GM21619 (cell line): Measurements from ENCODE around the gene LMO4.

Experiments
- ATAC-seq: cut with Tn5 transposase; IDR thresholded peaks from one replicate; pipeline ENCODE4 v1.9.1; 2021; ENCODE audit not compliant: unreplicated experiment

Gene LMO4, protein sequence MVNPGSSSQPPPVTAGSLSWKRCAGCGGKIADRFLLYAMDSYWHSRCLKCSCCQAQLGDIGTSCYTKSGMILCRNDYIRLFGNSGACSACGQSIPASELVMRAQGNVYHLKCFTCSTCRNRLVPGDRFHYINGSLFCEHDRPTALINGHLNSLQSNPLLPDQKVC

GRCh38 chr1:87328272-87329050 lies at the start of gene LMO4:
Gene LMO4 (plus strand): TSS chr1:87328880. CDS start chr1:87332016, 3,136 bp downstream.
- ATAC-seq, result peak; percentile 80

- ATAC-seq, result no peak
These were observed 49.2 kb upstream of the LMO4 start for GRCh38 chr1:87279536-87279875.

DNA sequence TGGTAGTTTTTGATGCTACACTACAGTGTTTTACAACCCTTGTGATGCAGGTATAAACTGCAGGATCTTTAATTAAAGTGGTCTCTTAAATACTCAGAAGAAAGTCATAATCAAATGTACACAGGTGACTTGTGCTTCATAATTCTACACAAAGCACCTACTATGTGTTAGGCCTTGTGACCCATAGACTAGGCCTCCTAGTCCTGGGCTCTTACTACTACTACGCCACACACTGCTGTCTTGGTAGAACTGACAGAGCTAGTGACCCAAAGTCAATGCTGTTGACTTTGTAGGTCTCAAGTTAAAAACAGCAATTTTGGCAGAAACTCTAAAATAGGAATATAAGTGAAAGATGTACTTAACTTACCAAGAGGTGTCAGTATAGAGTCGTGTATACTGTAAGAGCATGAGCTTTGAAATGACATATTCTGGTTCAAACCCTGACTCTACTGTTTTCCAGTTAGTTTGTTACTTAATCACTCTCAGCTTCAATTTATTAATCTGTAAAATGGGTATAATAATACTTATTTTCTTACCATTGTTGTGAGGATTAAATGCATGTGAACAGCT lies 48.6 kb upstream of the LMO4 start:
- ATAC-seq, result no peak

DNA sequence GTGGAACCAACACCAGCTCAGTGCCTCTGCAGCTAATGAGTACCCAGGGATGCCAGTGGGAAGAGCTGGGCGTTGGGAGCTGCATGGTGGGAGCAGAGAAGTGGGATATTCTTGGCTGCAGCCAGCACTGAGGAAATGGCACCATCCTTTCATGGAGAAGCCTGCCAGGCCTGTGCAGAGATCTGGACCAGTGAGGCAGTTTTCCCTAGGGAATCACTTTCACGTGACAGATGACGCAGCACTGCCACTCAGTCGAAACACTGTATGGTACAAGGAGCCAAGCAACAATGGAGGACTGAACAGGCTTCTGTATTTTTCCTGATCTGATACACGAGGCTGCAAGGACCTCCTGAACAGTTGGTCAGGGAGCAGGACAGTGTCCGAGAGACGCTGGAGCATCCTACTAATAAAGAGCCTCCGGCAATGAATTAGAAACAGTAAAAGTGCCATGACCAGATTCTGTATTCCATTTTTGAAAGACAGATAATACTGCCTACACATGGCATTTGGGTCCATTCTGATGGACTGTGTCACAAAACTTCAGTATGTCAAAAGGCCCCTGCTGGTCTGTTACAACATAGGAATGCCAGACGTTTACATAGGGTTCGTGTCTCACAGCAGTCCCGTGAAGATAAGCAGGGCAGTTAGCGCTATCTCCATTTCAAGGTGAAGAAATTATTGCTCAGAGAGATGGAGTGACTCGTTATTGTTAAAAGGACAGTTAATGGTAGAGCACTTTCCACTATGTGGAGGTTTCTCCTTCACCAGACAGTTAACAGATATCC lies 44.0 kb upstream of the LMO4 start:
- no peak for ATAC-seq

DNA sequence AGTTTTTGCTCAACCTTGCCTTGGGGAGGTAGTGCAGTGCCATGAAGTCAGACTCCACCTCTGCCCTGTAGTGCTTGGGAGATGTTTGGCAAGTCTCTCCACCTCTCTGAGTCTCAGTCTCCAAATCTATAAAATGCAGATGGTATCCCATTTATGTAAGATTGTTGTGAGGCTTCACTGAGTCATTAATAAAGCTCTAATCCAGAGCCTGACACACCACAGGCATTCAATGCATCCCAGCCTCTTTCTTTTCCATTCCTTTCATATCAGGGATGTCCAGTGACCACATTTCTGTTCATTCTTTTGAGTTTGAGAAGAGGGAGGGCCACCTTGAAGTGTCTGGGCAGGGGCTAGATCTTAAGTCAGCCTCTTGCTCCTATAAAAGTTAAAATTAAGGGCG lies 37.6 kb upstream of the LMO4 start:
- no peak for ATAC-seq

- peak; percentile 62 for ATAC-seq
These were observed 35.8 kb upstream of the LMO4 start for GRCh38 chr1:87292684-87293493.

DNA sequence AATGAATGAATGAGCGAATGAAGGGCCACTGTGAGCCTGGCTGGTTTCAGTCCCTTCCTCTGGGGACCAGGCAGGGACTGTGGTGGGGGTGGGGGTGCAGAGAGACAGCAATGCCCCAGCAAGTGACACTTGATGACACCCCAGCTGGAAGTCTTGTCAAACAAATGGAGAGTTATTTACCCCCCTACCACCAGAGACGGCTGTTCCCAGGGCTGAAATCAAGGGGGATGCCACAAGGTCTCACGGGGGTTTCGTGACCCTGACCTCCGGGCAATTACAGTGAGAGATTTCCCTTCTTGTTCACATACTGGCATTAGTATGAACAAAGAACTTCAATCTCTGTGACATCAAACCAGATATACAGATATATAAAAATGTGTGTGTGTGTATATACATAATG lies 34.0 kb upstream of the LMO4 start:
- ATAC-seq, result no peak

GRCh38 chr1:87295445-87296110 lies 33.1 kb upstream of the LMO4 start:
- ATAC-seq, result no peak

DNA sequence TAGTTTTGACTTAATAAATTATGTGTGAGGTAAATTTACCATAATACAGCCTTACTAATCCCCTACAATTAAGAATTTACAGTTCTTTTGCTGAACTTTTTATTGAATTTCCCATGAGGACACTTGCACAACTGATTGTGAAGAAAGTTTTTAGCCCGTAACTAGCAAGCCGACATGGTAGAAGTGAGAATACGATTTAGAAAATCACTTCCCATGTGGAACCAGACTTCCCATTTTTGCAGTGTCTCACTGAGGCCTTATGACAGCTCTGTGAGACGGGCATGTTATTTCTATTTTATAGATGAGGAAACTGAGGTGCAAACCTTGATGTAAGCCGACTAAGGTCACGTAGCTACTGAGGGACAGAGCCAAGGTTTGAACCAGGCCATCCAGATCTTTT lies 32.5 kb upstream of the LMO4 start:
- ATAC-seq, result no peak

- no peak for ATAC-seq
These were observed 29.0 kb upstream of the LMO4 start for GRCh38 chr1:87299661-87300060.

DNA sequence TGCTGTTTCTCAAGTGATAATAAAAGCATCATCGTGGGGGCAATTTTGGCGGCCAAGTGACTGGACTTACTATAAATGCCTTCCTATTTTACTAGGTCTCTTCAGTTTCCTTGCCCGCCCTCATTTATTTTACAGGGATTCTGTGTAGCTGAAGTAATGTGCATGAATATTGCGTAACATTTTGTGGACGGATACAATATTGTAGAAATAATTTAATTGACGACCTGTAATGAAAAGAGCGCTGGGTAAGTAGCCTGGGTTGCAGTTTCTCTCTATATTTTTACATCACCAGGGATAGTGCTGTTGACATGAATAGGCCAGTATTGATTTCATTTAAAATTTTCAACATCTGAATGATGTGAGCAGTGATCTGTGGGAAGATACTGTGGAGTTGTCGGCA lies 28.1 kb upstream of the LMO4 start:
- ATAC-seq, result no peak

- ATAC-seq, result no peak
These were observed 23.5 kb upstream of the LMO4 start for GRCh38 chr1:87305151-87305550.

- ATAC-seq, result no peak
These were observed 22.9 kb upstream of the LMO4 start for GRCh38 chr1:87305762-87306161.

DNA sequence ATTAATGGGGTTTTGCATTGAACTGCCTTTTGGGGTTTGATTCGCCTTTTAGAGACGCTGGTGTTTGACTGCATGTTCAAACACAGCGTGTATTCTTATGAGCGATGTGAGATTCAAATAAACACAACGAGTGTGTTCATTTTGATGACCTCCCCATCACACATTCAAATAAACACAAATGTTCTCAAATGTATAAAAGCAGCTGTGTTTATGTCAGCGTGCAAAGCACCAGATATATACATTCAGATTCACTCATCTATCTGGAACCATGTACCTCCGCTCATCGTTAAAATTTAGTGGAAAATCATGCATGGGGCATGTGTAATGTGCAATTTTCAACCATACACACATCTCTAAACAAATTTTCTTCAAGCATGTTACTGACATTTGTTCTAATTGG lies 21.4 kb upstream of the LMO4 start:
- no peak for ATAC-seq

DNA sequence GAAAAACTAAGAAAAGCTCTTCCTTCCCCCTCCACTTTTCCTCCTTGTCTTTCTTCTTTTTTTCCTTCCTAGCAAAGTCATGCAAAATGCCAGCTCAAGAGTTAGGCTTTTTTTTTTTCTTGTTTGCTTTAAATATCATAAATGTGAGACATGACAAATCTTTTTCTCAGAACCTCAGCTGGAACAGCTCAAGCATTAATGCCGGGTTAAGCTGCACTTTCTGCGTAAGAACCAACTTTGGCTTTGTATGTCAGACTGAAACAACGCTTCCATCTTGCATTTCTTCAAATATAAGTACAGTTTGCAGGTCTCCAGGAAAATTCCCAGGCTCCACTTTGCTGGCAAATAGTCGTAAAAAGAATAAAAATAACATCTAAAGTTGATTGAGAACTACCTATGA lies 20.7 kb upstream of the LMO4 start:
- ATAC-seq, result no peak

DNA sequence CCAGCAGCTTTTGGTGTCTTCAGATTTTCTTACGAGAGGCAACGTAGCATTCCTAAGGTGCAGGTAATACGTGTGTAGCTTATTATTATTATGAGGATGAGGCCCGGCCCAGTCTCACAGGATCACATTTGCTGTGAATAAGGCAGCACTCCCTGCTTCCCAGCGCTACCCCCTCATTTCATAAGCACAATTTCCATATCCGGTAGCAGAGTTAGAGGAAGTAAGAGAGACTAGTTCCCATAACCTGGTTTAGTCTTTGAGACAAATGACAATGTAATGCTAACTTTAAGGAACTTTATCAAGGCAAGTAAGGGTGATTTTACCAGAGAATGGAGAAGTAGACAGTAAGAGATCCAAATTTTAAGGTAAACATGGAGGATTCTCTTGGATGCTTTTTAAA lies 14.6 kb upstream of the LMO4 start:
- no peak for ATAC-seq

- ATAC-seq, result no peak
These were observed 10.5 kb upstream of the LMO4 start for GRCh38 chr1:87318056-87318650.

GRCh38 chr1:87318806-87319205 lies 9.9 kb upstream of the LMO4 start:
- no peak for ATAC-seq

- no peak for ATAC-seq
These were observed 2.5 kb upstream of the LMO4 start for GRCh38 chr1:87325982-87326738.
